HG03103 (cell line): ENCODE results near the gene DPP10.

Experiments
- ATAC-seq: cut with Tn5 transposase; IDR thresholded peaks from one replicate; pipeline ENCODE4 v1.9.1; 2021; ENCODE audit warnings: low read depth; ENCODE audit not compliant: unreplicated experiment

DPP10 gene

GRCh38 chr2:114580691-114581090 lies 138.2 kb downstream of the DPP10 start:
- ATAC-seq: no peak

GRCh38 chr2:114598329-114598728 lies 155.9 kb downstream of the DPP10 start:
- ATAC-seq: no peak

GRCh38 chr2:114609203-114609602 lies 166.8 kb downstream of the DPP10 start:
- no peak for ATAC-seq

GRCh38 chr2:114609801-114610200 lies 167.4 kb downstream of the DPP10 start:
- no peak for ATAC-seq

GRCh38 chr2:114610677-114611076 lies 168.2 kb downstream of the DPP10 start:
- ATAC-seq: no peak

GRCh38 chr2:114614592-114614991 lies 172.2 kb downstream of the DPP10 start:
- ATAC-seq: no peak

GRCh38 chr2:114628481-114628880 lies 186.0 kb downstream of the DPP10 start:
- ATAC-seq: no peak

- ATAC-seq: no peak
These were observed 188.7 kb downstream of the DPP10 start for GRCh38 chr2:114631146-114631545.

GRCh38 chr2:114642166-114642770 lies 199.8 kb downstream of the DPP10 start:
- no peak for ATAC-seq

GRCh38 chr2:114642988-114643553 lies 200.6 kb downstream of the DPP10 start:
- ATAC-seq: no peak

GRCh38 chr2:114651933-114652332 lies 209.5 kb downstream of the DPP10 start:
- ATAC-seq: no peak

- no peak for ATAC-seq
These were observed 217.4 kb downstream of the DPP10 start for GRCh38 chr2:114659880-114660279.

- no peak for ATAC-seq
These were observed 219.8 kb downstream of the DPP10 start for GRCh38 chr2:114661971-114662939.

- ATAC-seq: no peak
These were observed 226.0 kb downstream of the DPP10 start for GRCh38 chr2:114668415-114668814.

- ATAC-seq: no peak
These were observed 240.8 kb downstream of the DPP10 start for GRCh38 chr2:114683251-114683650.

- ATAC-seq: no peak
These were observed 242.0 kb downstream of the DPP10 start for GRCh38 chr2:114684403-114684802.

GRCh38 chr2:114685102-114685501 lies 242.7 kb downstream of the DPP10 start:
- ATAC-seq: no peak

GRCh38 chr2:114688241-114688640 lies 245.8 kb downstream of the DPP10 start:
- ATAC-seq: no peak

- ATAC-seq: no peak
These were observed 256.1 kb downstream of the DPP10 start for GRCh38 chr2:114698520-114698919.

GRCh38 chr2:114699423-114699944 lies 257.0 kb downstream of the DPP10 start:
- ATAC-seq: no peak

- no peak for ATAC-seq
These were observed 258.0 kb downstream of the DPP10 start for GRCh38 chr2:114700440-114700839.
